Panc1 (cell line): ENCODE measurements around the gene DNM1. TPM values are rescaled to one million over a fixed set of nuclear protein-coding genes. Genes with fewer than 3 reads are reported as not detected.
A peak's percentile ranks its signal among the peaks of the same experiment; 100 is the strongest.

ENCODE experiments used
- ATAC-seq: fragments of 200-7000 bp; cut with Tn5 transposase; 2 replicates; pipeline ENCODE4 v1.9.1; 2020; ENCODE audit warnings: mild to moderate bottlenecking, moderate library complexity
- BruUV-seq: library from RNA; stranded (reverse); fragments of 400-500 nt; replicated peaks from 2 replicates; lab custom pipeline; 2021; lab: Mats Ljungman, UMichigan
- CTCF ChIA-PET: fragments of 300-600 bp; sonication (Branson Sonifier 250); formaldehyde crosslinking; loops from one replicate; lab custom pipeline; 2022; ENCODE audit warnings: antibody characterized with exemption; lab: Charles Lee
- POLR2A ChIA-PET: fragments of 300-600 bp; sonication (Branson Sonifier 250); formaldehyde crosslinking; loops from one replicate; lab custom pipeline; 2022; ENCODE audit warnings: antibody characterized with exemption; lab: Charles Lee
- DNase-seq: peaks from one replicate; pipeline ENCODE4 v3.0.0-alpha.2; 2010; ENCODE audit warnings: low read depth, low spot score
- H3K27ac ChIP-seq: 2 replicates; pipeline ENCODE4 v1.5.1; 2011; ENCODE audit warnings: mild to moderate bottlenecking, low read length, inconsistent platforms
- H3K27me3 ChIP-seq: fragments of 200-500 bp; sonication (Bioruptor generic); 2 replicates; pipeline ENCODE4 v1.6.0; 2014; ENCODE audit warnings: low read length, inconsistent platforms; ENCODE audit not compliant: control insufficient read depth, insufficient read depth
- H3K36me3 ChIP-seq: fragments of 200-500 bp; sonication (Bioruptor generic); 2 replicates; pipeline ENCODE4 v1.5.1; 2014; ENCODE audit warnings: inconsistent platforms, mild to moderate bottlenecking, low read length, moderate library complexity; ENCODE audit not compliant: control insufficient read depth, insufficient read depth
- H3K4me1 ChIP-seq: 2 replicates; pipeline ENCODE4 v1.5.1; 2011; ENCODE audit warnings: inconsistent platforms, mild to moderate bottlenecking, low read length, moderate library complexity; ENCODE audit not compliant: control insufficient read depth, insufficient read depth
- H3K4me3 ChIP-seq, 2 experiments: 2 replicates each; pipeline ENCODE4 v1.5.1; 2011 to 2012; ENCODE audit warnings: low read depth in 2 of 2, low read length in 2 of 2, mild to moderate bottlenecking in 2 of 2, inconsistent platforms in 1 of 2, moderate library complexity in 1 of 2
- H3K9me3 ChIP-seq: fragments of 200-500 bp; sonication (Bioruptor generic); 2 replicates; pipeline ENCODE4 v1.5.1; 2014; ENCODE audit warnings: low read depth, mild to moderate bottlenecking, inconsistent platforms, low read length, moderate library complexity; ENCODE audit not compliant: control insufficient read depth, insufficient read depth
- CTCF ChIP-seq: fragments of 450-650 bp; IDR thresholded peaks from 2 replicates; pipeline ENCODE4 v1.5.1; 2017; ENCODE audit warnings: mild to moderate bottlenecking
- POLR2AphosphoS5 ChIP-seq: IDR thresholded peaks from 2 replicates; pipeline ENCODE4 v1.6.1; 2012; ENCODE audit warnings: mild to moderate bottlenecking, low read depth, low read length, moderate library complexity
- REST ChIP-seq, 2 experiments: IDR thresholded peaks; 2 replicates each; pipeline ENCODE4 v1.6.1; 2011 to 2012; ENCODE audit warnings: low read depth in 2 of 2, control low read depth in 1 of 2, low read length in 1 of 2, mild to moderate bottlenecking in 1 of 2, moderate library complexity in 1 of 2; ENCODE audit not compliant: insufficient read depth in 1 of 2
- SIN3A ChIP-seq: IDR thresholded peaks from 2 replicates; pipeline ENCODE4 v1.6.1; 2012; ENCODE audit warnings: low read depth, mild to moderate bottlenecking, low read length, moderate library complexity, borderline replicate concordance; ENCODE audit not compliant: insufficient read depth
- TCF7L2 ChIP-seq: IDR thresholded peaks from 2 replicates; pipeline ENCODE4 v1.6.1; 2011; ENCODE audit warnings: mild to moderate bottlenecking, low read depth, low read length, inconsistent platforms
- in situ Hi-C: cut with HindIII; loops from 2 replicates; pipeline ENCODE4 v1.10.0; 2016; ENCODE audit warnings: low sequenced_read_pairs, low pct_unique_long_range_greater_than_20kb
- intact Hi-C: fragments of 100-400 bp; cut with micrococcal nuclease; formaldehyde crosslinking; loops from one replicate; pipeline ENCODE4 v1.10.0; 2022; ENCODE audit not compliant: unreplicated experiment
- total RNA-seq: library from RNA; stranded (reverse); gene quantifications from one replicate; pipeline ENCODE4 v1.2.1, GENCODE V29; 2021; ENCODE audit not compliant: unreplicated experiment

The DNM1 gene
- total RNA-seq, 1 experiment from 2014 or later: 18.7 TPM

- Histone ChIP-seq H3K9me3 (no peaks in the 10 kb centered on the region), H3K4me3 (no peak overlapping the region), H3K27ac (no peak overlapping the region), H3K4me1 (peaks cover 2% of the 10 kb centered on the region; the same call in 1 of the 2 replicates), H3K36me3 (no peaks in the 10 kb centered on the region), H3K27me3 (no peaks in the 10 kb centered on the region)
- TF ChIP-seq SIN3A (no peak), CTCF (no peak), REST (IDR thresholded peaks at IDR 0.05; ENCODE audit: insufficient read depth in 1 of 2, low read depth in 2 of 2, low read length in 1 of 2) (no peak), POLR2AphosphoS5 (no peak), TCF7L2 (no peak)
- no peak for DNase-seq
- ChIA-PET CTCF (interaction anchor here (0.7 kb wide), 1 partner anchor 19 kb away, joined by 3 read pairs; no protein-coding TSS in a partner anchor), POLR2A (no interaction called here)
- ATAC-seq: no peak
- in situ Hi-C loops: no loop called here
- intact Hi-C loops: no loop called here
- TSS peak; percentile 33 for BruUV-seq
Observed at GRCh38 chr9:128205296-128205944, 2.2 kb downstream of the DNM1 start.

GRCh38 chr9:128206484-128206883 lies 3.3 kb downstream of the DNM1 start:
- ATAC-seq: no peak
- CTCF ChIA-PET: interaction anchor here (0.5 to 0.7 kb wide), 3 partner anchors 17 to 151 kb away, joined by 3 to 8 read pairs (median 3); no protein-coding TSS in a partner anchor

More at GRCh38 chr9:128206484-128206883, 3.3 kb downstream of the DNM1 start:
- no peak overlapping the region for H3K27ac ChIP-seq
- no peak overlapping the region for H3K4me3 ChIP-seq
- no peaks in the 10 kb centered on the region for H3K36me3 ChIP-seq
- no peak for TF ChIP-seq SIN3A
- no peak for TF ChIP-seq POLR2AphosphoS5
- TF ChIP-seq TCF7L2: no peak
- no peak for TF ChIP-seq REST (IDR thresholded peaks at IDR 0.05; ENCODE audit: insufficient read depth in 1 of 2, low read depth in 2 of 2, low read length in 1 of 2)
- no TSS peak for BruUV-seq
- intact Hi-C loops: no loop called here
- POLR2A ChIA-PET: no interaction called here
- H3K27me3 ChIP-seq: no peaks in the 10 kb centered on the region
- DNase-seq: no peak
- H3K4me1 ChIP-seq: peaks cover 2% of the 10 kb centered on the region; the same call in 1 of the 2 replicates
- in situ Hi-C loops: no loop called here
- no peaks in the 10 kb centered on the region for H3K9me3 ChIP-seq
